OCI-LY3 (cell line): ENCODE results near the gene CCL26.
"Not testable (repeated sequence)": the region's sequence is repeated elsewhere in the genome, so short reads cannot be mapped to it uniquely, and the experiment has no call there.

Source experiments
- H2AFZ ChIP-seq: fragments of 200-600, 300-600 bp; shearing (Covaris generic); 2 replicates; pipeline ENCODE4 v1.6.0; 2014; ENCODE audit warnings: antibody characterized with exemption, low read depth, low read length
- H3K27ac ChIP-seq: fragments of 200-600, 300-600 bp; sonication (generic); 2 replicates; pipeline ENCODE4 v1.5.1; 2014; ENCODE audit warnings: mild to moderate bottlenecking, low read length, moderate library complexity, mixed read lengths
- H3K27me3 ChIP-seq: fragments of 200-600, 300-600 bp; sonication (generic); 2 replicates; pipeline ENCODE4 v1.6.1; 2014; ENCODE audit warnings: low read depth, low read length, mixed read lengths
- H3K36me3 ChIP-seq: fragments of 200-600, 300-600 bp; sonication (generic); replicated peaks from 2 replicates; pipeline ENCODE3; 2014; ENCODE audit warnings: low read depth, low read length, mixed read lengths
- H3K4me1 ChIP-seq: fragments of 300-600, 200-600 bp; sonication (generic); 2 replicates; pipeline ENCODE4 v1.6.1; 2014; ENCODE audit warnings: low read length, mixed read lengths
- H3K4me2 ChIP-seq: fragments of 200-600, 300-600 bp; sonication (generic); 2 replicates; pipeline ENCODE4 v1.6.1; 2014; ENCODE audit warnings: low read length, mixed read lengths
- H3K4me3 ChIP-seq: fragments of 300-600, 200-600 bp; sonication (generic); 2 replicates; pipeline ENCODE4 v1.5.1; 2014; ENCODE audit warnings: antibody characterized with exemption, mild to moderate bottlenecking, low read length, moderate library complexity
- H3K79me2 ChIP-seq: fragments of 300-600, 200-600 bp; shearing (Covaris generic); 2 replicates; pipeline ENCODE4 v1.6.1; 2014; ENCODE audit warnings: mild to moderate bottlenecking, low read length, mixed read lengths
- H3K9ac ChIP-seq: fragments of 300-600, 200-600 bp; shearing (Covaris generic); 2 replicates; pipeline ENCODE4 v1.6.0; 2014; ENCODE audit warnings: mild to moderate bottlenecking, low read length, moderate library complexity
- H3K9me3 ChIP-seq: fragments of 200-600, 300-600 bp; shearing (Covaris generic); 2 replicates; pipeline ENCODE4 v1.6.1; 2014; ENCODE audit warnings: low read length, mixed read lengths; ENCODE audit not compliant: insufficient read depth
- H4K20me1 ChIP-seq: fragments of 200-600, 300-600 bp; sonication (generic); 2 replicates; pipeline ENCODE4 v1.6.1; 2016; ENCODE audit warnings: low read length, mixed read lengths; ENCODE audit not compliant: insufficient read depth
- CTCF ChIP-seq: fragments of 200-600, 300-600 bp; sonication (generic); IDR thresholded peaks from 2 replicates; pipeline ENCODE4 v1.5.1; 2014; ENCODE audit warnings: antibody characterized with exemption, low read length, low read depth
- EZH2phosphoT487 ChIP-seq: fragments of 200-600 bp; shearing (Covaris generic); IDR thresholded peaks from 2 replicates; pipeline ENCODE4 v1.6.1; 2018; ENCODE audit warnings: antibody characterized with exemption, mixed run types, low read depth

CCL26 gene

DNA sequence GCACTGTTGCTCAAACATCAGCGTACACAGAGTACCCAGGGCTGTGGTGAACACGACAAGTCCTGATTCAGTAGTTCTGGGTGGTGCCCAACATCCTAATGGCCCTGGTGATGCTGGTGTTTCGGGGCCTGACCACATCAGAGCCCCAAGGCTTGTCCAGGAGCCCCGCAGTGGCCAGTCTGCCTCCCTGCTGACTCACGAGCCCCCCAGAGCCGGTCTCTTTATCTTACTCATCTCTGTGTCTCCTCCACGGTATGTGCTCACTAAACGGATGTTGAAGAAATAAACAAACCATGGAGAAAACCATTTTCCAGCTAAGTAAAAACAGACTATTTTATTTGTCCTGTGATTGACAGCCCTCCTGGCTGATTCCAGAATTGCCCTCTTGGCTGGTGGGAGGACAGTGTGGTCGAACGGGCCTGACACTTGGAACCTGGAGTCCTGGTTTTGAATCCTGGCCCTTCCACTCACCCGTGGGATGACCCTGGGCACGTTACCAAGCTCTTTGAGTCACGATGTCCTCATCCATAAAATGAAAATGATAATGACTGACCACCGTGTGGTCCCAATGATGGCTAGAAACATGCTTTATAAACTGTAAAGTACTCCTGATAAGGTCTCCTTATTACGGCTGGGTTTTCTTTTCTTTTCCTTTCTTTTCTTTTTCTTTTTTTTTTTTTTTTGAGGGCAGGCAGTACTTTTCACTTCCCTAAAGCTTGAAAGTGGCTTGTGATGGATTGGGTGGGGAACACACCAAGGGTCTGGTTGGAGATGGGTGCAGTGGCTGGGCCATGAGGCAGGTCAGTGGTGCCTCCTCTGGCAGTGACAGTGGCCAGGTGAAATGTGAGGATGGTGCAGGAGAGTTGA is 39.0 kb downstream of the CCL26 start:
- H3K9ac ChIP-seq = no peak overlapping the region

GRCh38 chr7:75732016-75732521 is 39.9 kb downstream of the CCL26 start:
- H2AFZ ChIP-seq = no peak overlapping the region
- no peak for TF ChIP-seq EZH2phosphoT487
- no peak for TF ChIP-seq CTCF
- H3K4me2 ChIP-seq = no peak overlapping the region
- H3K9ac ChIP-seq = no peak overlapping the region
- peaks cover 5% of the 10 kb centered on the region for H3K4me1 ChIP-seq
- H3K79me2 ChIP-seq = no peaks in the 10 kb centered on the region
- no peaks in the 10 kb centered on the region for H3K9me3 ChIP-seq
- no peak overlapping the region for H3K4me3 ChIP-seq
- no peak overlapping the region for H3K27ac ChIP-seq
- no peaks in the 10 kb centered on the region for H3K27me3 ChIP-seq
- no peaks in the 10 kb centered on the region for H4K20me1 ChIP-seq
- no peaks in the 10 kb centered on the region for H3K36me3 ChIP-seq

More for the DNA sequence above, 39.0 kb downstream of the CCL26 start:
- Histone ChIP-seq H3K4me2 (no peak overlapping the region), H3K4me3 (no peak overlapping the region), H2AFZ (no peak overlapping the region), H3K4me1 (peaks cover 9% of the 10 kb centered on the region), H3K79me2 (no peaks in the 10 kb centered on the region), H3K36me3 (no peaks in the 10 kb centered on the region), H3K27ac (no peak overlapping the region), H4K20me1 (no peaks in the 10 kb centered on the region), H3K9me3 (no peaks in the 10 kb centered on the region), H3K27me3 (peaks cover 6% of the 10 kb centered on the region)
- TF ChIP-seq EZH2phosphoT487 (no peak), CTCF (no peak)

GRCh38 chr7:75729851-75730274 is 42.1 kb downstream of the CCL26 start:
- Histone ChIP-seq H3K4me1 (peaks cover 15% of the 10 kb centered on the region), H3K9ac (no peak overlapping the region), H3K9me3 (no peaks in the 10 kb centered on the region), H3K27ac (no peak overlapping the region), H2AFZ (no peak overlapping the region), H3K4me2 (no peak overlapping the region), H3K27me3 (no peaks in the 10 kb centered on the region), H4K20me1 (no peaks in the 10 kb centered on the region), H3K79me2 (no peaks in the 10 kb centered on the region), H3K36me3 (no peaks in the 10 kb centered on the region), H3K4me3 (no peak overlapping the region)
- TF ChIP-seq EZH2phosphoT487 (no peak), CTCF (no peak)

GRCh38 chr7:75727881-75728593 is 44.0 kb downstream of the CCL26 start:
- no peak overlapping the region for H2AFZ ChIP-seq
- no peaks in the 10 kb centered on the region for H3K27me3 ChIP-seq
- no peaks in the 10 kb centered on the region for H3K36me3 ChIP-seq
- H3K4me2 ChIP-seq = no peak overlapping the region
- H3K4me3 ChIP-seq = no peak overlapping the region
- peaks cover 26% of the 10 kb centered on the region for H3K4me1 ChIP-seq
- TF ChIP-seq EZH2phosphoT487 (no peak), CTCF (no peak)
- no peaks in the 10 kb centered on the region for H3K79me2 ChIP-seq
- no peaks in the 10 kb centered on the region for H4K20me1 ChIP-seq
- no peak overlapping the region for H3K27ac ChIP-seq
- no peak overlapping the region for H3K9ac ChIP-seq
- H3K9me3 ChIP-seq = no peaks in the 10 kb centered on the region

DNA sequence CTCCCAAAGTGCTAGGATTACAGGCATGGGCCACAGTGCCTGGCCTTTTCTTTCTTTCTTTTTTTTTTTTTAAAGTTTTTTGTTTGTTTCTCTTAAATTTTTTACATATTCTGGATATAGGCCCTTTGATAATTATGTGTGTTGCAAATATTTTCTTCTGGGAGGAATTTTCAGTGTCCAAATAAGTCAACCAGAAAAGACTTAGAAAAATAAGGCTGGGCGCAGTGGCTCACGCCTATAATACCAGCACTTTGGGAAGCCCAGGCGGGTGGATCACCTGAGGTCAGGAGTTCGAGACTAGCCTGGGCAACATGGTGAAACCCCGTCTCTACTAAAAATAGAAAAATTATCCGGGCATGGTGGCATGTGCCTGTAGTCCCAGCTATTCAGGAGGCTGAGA is 44.7 kb downstream of the CCL26 start:
- not testable (repeated sequence) for H3K9ac ChIP-seq, H3K36me3 ChIP-seq, H3K27me3 ChIP-seq, H3K27ac ChIP-seq, H3K4me2 ChIP-seq, H2AFZ ChIP-seq, H3K4me3 ChIP-seq, H3K79me2 ChIP-seq, H3K9me3 ChIP-seq, H4K20me1 ChIP-seq
- peaks cover 26% of the 10 kb centered on the region for H3K4me1 ChIP-seq
